Activated naive CD4-positive, alpha-beta T cell treated with anti-CD3 and anti-CD28 coated beads, Interleukin-2, amount 50 U/mL, for 72 hours (primary cell): ENCODE measurements around the gene IRF2BPL. TPM values are rescaled to one million over a fixed set of nuclear protein-coding genes. Genes with fewer than 3 reads are reported as not detected.

Experiments used
- ATAC-seq, 2 donors: fragments of 150-1000 bp; cut with Tn5 transposase; 2 replicates each; pipeline ENCODE4 v1.10.0; 2021; ENCODE audit warnings: mild to moderate bottlenecking in 2 of 2, moderate library complexity in 2 of 2
- DNase-seq, 2 donors: peaks; one replicate each; pipeline ENCODE4 v3.0.0; 2021 to 2022; ENCODE audit warnings: low spot score in 2 of 2
- H3K27ac Mint-ChIP-seq, 2 donors: one replicate each; pipeline ENCODE4 v1.8.0; 2022; ENCODE audit warnings: mild to moderate bottlenecking in 2 of 2, mixed read lengths in 2 of 2
- H3K36me3 Mint-ChIP-seq, 2 donors: one replicate each; pipeline ENCODE4 v1.8.0; 2022; ENCODE audit warnings: mixed read lengths in 2 of 2
- H3K9me3 Mint-ChIP-seq, 2 donors: one replicate each; pipeline ENCODE4 v1.8.0; 2022; ENCODE audit warnings: mixed read lengths in 2 of 2
- total RNA-seq, 2 donors: library from RNA; stranded (reverse); gene quantifications; one replicate each; pipeline ENCODE4 v1.2.3, GENCODE V29; 2022

The IRF2BPL gene
- total RNA-seq, result 10 to 100 TPM; 26.6 to 85.4 TPM

DNA sequence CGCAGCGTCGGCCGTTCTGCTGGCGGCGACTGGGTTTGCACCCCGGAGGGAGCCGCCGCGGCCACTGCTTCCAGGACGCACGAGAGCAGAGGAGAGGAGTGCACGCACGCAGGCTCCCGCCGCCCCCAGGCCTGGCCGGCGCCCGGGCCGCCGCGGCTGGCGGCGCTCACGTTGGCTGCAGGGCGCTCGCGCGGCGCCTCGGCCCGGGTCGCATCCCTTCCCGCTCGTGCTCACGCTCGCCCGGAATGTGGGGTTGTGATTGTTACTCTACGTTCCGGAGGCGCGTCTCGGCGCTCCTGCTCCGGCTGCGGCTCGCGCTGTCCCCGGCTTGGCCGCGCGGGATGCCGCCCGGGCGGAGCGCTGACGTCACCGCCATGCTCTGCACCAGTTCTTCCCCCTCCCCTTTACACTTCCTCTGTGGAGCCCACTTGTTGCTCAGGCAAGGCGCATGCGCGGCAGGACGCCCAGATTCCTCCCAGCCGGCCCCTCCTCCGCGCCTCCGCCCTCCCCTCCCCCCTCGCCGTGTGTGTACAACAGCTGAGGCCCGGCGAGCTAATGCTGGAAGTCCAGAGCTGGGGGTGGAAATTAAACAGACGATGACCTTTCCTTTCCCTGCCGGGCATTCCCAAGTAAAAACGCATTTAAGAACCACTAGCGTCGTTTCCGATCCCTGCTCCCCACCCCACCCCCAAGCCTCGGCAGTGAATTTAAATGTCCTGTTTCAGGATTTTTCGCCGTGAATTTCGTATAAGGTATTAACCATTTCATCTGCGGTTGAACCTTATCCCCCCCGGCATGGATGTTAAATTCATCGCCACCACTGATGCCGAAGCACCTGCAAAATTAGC lies at the start of gene IRF2BPL:
TSS of gene IRF2BPL (minus strand) at position 325 of the 848 bp plus-strand sequence. CDS start 916 bp downstream, outside the sequence.
- Mint-ChIP-seq H3K9me3 (no peaks in the 10 kb centered on the region), H3K36me3 (peaks cover 10 to 49% of the 10 kb centered on the region in 2 donors), H3K27ac (peak within 1 kb of the TSS; percentile 88 to 89)
- DNase-seq (peak; percentile 90 to 96), ATAC-seq (peak; percentile 73 to 80)

DNA sequence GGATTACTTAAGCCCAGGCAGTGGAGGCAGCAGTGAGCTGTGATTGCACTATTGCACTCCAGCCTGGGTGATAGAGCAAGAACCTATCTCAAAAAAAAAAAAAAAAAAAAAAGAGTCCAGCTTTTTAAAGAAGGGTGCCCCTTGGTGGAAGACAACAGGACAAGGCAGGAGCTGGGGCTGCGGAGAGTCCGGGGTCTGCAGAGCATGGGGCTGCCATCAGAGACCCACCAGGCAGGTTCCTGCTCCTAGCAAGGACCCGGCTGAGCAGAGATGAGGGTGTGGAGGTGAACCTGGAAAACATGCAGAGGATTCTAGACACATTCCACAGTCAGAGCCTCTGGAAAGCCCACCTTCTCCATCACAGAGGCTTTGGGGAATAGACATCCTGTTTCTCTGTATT lies 48.5 kb upstream of the IRF2BPL start:
- H3K9me3 Mint-ChIP-seq, result peaks cover 7 to 8% of the 10 kb centered on the region in 2 donors
- no peak overlapping the region for H3K27ac Mint-ChIP-seq
- DNase-seq (no peak), ATAC-seq (no peak)
- peaks cover 0 to 9% of the 10 kb centered on the region in 2 donors for H3K36me3 Mint-ChIP-seq

DNA sequence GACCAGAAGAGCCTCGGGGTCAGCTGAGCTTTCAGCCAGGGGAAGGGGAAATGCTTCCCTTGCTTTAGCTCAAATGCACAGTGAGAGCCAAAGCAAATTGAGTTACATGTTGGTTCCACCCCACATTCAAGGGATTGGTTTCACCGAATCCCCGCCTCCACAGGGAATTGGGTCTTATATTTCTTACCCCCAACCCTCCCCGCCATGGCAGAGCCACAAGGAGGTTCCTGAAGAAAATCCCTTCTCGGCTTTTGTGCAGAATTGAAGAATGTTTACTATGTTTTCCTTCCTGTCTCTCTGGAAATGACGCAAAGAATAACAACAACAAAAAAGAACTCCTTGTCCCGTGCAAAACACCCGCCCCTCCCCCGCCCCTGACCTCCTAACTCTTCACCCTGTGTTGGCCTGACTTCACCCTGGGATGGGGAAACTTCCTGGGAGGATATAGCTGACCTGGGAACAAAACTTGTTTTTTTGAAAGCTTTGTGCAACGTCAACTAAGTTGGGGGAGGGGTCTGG lies 47.7 kb upstream of the IRF2BPL start:
- ATAC-seq (no peak), DNase-seq (no peak)
- Mint-ChIP-seq H3K9me3 (peaks cover 7 to 8% of the 10 kb centered on the region in 2 donors), H3K36me3 (peaks cover 0 to 9% of the 10 kb centered on the region in 2 donors), H3K27ac (no peak overlapping the region)

DNA sequence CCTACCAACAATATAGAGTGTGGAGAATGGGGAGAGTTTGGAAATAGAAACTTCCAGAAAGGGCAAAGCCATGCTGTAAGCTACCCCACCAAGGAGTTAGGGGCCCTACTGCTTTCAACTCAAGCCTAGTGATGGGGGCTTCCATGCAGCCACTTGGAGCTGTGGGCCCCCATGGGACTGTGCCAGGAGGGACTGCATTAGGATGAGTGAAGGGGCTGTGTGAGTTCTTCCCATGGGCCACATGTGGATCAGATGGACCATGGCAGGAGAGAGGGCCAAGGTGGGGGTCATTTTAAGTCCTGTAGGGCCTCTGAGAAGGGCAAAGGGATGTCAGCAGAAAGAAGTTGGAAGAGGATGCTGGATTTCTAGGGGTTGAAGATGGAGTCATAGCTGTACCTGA lies 46.5 kb upstream of the IRF2BPL start:
- DNase-seq (no peak), ATAC-seq (no peak)
- peak overlapping the region in 1 of 2 donors; percentile 10 for H3K27ac Mint-ChIP-seq
- H3K9me3 Mint-ChIP-seq, result peaks cover 4 to 5% of the 10 kb centered on the region in 2 donors
- H3K36me3 Mint-ChIP-seq, result peaks cover 0 to 4% of the 10 kb centered on the region in 2 donors

DNA sequence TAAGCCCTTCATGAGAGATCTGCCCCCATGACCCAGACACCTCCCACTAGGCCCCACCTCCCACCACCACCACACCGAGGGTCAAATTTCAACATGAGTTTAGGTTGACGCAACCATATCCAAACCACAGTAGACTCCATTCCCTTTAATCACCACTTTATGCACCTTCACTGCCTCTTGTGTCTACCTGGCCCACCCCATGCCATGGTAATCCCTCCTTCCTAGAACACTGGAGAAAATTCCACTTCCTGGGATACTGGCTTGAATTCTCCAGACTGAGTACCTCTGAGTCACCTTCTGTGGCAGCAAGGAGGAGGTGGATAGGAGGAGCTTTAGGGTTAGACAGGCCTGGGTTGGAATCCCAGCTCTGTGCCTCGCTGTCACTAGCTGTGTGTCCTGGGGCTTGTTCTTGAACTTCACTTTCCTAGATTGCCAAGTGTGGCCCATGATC lies 43.5 kb upstream of the IRF2BPL start:
- no peak for ATAC-seq
- Mint-ChIP-seq H3K27ac (no peak overlapping the region), H3K36me3 (no peaks in the 10 kb centered on the region), H3K9me3 (no peaks in the 10 kb centered on the region)
- DNase-seq, result no peak

DNA sequence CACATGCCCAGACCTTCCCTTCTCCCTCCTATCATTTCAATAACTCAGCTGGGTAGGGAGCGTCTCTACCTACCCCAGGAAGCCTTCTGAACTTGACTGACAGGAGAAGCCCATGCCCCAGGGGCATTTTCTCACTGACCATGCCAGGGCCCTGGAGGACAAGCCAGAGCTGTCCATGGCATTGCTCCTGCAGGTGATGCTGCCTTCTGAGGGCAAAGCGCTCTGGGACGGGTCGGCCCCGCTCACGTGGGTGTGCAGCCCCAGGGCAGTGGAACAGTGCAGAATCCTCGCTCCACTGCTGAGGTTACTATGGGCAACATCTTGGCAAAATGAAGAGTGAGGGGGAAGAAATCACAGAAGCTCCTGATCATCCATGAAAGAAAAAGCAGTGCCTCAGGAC lies 41.0 kb upstream of the IRF2BPL start:
- ATAC-seq (no peak), DNase-seq (no peak)
- H3K27ac Mint-ChIP-seq, result no peak overlapping the region
- no peaks in the 10 kb centered on the region for H3K36me3 Mint-ChIP-seq
- H3K9me3 Mint-ChIP-seq, result no peaks in the 10 kb centered on the region

DNA sequence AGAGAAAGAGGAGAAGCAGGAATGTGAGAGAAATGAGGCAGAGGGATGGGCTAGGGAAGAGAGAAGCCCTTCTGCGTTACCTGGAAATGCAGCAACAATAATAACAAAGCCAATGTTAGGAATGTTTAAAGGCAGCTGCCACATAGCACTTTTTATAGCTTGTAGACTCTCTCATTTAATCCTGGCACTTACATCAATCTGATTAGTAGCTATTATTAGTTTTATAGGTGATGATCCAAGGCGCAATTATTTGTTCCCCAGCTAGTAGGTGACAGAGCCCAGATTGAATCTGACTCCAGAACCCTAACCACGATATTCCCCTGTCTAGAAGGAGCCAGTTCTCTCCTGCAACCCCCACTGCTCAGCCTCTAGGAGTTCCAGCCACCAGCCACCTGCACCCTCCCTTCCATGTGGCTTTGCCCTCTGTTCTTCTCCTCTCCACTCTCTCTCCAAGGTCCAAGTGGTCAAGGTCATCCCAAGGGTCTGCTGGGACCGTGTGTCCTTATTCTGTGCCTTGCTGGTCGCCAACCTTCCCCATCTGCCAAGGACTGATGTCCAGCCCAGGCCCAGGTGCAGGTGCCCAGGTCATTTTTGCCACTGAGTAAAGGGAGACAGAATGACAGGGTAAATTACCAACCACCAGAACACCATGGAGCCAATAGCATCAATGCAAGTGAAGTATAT lies 40.2 kb upstream of the IRF2BPL start:
- DNase-seq, result no peak
- H3K9me3 Mint-ChIP-seq, result no peaks in the 10 kb centered on the region

DNA sequence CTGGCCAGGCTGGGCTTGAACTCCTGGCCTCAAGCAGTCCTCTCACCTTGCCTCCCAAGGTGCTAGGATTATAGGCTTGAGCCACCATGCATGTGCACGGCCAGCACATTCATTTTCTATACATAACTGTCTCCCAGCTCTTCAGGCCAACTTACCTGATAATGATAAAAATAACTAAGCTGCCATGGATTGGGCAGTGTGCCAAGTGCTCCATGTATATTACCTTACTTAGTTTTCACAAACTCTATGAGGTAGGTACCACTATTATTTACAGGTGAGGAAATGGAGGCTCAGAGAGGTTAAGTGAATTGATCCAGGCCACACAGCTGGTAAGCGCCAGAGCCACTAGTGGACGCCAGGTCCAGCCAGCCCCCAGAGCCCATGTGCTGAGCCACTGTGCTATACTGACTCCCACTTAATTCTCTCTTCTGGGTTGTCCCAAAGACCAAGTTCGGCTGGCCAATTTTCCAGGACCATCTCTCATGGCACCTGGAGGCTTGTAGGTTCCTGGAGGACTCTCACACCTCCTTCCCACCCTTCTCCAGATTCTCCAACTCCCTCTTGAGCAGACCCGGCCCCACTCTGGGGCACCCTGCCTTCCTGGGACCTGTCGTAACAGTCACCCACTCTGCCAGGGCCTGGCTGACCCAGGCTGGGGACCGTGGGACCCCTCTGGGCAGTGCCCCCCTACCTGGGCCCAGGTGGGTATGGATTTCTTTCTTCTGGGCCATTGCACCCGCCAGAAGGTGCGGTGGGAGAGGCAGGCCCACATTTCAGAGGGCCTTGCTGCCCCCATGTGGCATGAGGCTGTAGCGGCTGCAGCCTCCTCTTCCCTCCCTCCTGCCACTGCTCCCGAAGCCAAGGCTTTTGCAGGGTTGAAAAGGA lies 39.4 kb upstream of the IRF2BPL start:
- no peaks in the 10 kb centered on the region for H3K9me3 Mint-ChIP-seq
- no peaks in the 10 kb centered on the region for H3K36me3 Mint-ChIP-seq
- peak; percentile 76 to 77 for ATAC-seq
- H3K27ac Mint-ChIP-seq, result no peak overlapping the region
- peak in 1 of 2 donors; percentile 67 for DNase-seq

More for the DNA sequence above, 40.2 kb upstream of the IRF2BPL start:
- Mint-ChIP-seq H3K36me3 (no peaks in the 10 kb centered on the region), H3K27ac (no peak overlapping the region)
- ATAC-seq, result no peak

DNA sequence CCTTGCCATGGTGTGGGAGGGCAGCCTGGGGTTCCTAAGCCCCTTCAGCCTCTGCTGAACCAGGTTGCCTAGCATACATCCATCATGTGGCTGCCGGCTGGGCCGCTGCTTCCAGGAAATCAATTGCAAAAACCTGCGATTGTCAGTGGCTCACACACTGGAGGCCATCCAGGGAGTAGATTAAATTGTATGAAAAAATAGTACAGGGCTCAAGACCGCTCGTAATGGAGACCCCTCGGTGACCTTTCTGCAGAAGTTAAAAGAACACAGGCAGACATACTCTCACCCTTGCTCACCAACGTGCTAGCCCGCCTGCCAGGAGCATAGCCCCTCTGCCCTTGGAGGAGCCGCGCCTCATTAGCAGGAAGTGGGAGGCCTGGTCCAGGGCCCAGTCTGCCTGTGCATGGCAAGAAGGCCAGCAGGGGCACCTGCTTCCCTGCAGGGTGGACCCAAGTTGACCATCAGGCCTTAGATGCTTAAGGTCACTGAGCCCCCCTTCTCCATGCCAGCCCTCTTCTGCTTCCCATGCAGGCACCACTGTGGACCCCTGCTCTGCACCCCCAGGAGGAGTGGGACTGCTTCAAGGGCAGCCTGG lies 38.2 kb upstream of the IRF2BPL start:
- DNase-seq (no peak), ATAC-seq (no peak)
- no peaks in the 10 kb centered on the region for H3K36me3 Mint-ChIP-seq
- no peak overlapping the region for H3K27ac Mint-ChIP-seq
- no peaks in the 10 kb centered on the region for H3K9me3 Mint-ChIP-seq

DNA sequence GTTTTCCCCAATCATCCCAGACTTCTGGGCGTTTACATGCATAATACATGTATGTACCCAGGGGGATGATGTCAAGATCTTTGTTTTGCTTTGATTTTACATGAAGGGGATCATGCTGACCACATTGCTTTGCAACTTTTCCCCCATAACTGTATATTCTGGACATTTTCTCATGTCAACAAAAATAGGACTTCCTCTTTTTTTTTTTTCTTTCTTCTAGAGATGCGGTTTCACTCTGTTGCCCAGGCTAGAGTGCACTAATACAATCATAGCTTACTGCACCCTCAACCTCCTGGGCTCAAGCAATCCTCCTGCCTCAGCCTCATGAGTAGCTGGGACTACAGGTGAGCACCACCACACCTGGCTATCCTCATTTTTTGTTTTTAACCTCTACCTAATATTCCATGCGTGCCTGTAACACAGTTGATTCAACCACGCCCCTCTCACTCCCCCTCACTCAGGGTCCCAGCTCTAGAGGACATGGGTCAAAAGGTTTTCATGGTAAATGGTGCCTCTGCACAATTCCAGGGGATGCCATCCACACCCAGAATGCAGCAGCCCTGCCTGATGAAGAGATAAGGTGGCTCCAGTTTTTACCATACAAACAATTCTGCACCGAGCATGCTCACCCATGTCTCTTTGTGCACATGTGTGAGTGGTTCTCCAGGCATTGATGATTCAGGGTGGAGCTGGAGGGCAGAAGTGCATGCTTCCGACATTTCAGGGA lies 37.5 kb upstream of the IRF2BPL start:
- no peak for ATAC-seq

DNA sequence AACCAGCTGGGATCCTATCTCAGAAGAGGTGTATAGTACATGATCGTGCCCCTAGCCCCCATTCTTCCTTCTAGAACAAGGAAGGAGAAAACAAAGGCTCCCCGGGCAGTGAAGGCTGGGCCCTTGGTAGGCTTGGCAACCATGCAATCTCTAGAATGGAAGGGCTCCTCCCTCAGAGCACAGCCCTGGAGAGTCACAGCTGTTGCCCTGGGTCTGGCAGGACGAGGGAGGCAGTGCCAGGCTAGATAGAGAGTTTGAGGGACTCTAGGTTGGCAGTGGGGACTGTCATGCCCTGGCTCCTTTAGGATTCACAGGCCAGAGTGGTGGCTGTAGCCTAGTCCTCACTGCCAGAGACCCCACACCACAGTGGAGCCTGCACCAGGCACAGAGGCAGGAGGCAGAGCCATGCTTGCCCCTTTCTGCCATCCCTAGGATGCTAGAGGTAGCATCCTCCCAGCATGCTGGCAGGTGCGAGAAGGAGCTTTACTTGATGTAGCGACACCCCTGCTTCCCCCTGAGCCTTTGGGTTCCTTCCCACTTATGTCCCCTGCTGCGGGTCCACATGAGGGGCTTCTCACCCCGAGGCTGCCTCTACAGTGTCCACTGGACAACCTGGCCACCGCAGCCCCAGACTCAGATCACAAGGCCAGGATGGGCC lies 36.1 kb upstream of the IRF2BPL start:
- H3K27ac Mint-ChIP-seq, result peak overlapping the region in 1 of 2 donors; percentile 53
- DNase-seq (no peak), ATAC-seq (no peak)
- H3K36me3 Mint-ChIP-seq, result no peaks in the 10 kb centered on the region
- no peaks in the 10 kb centered on the region for H3K9me3 Mint-ChIP-seq

More for the DNA sequence above, 37.5 kb upstream of the IRF2BPL start:
- DNase-seq, result no peak
- Mint-ChIP-seq H3K9me3 (no peaks in the 10 kb centered on the region), H3K36me3 (no peaks in the 10 kb centered on the region), H3K27ac (no peak overlapping the region)

DNA sequence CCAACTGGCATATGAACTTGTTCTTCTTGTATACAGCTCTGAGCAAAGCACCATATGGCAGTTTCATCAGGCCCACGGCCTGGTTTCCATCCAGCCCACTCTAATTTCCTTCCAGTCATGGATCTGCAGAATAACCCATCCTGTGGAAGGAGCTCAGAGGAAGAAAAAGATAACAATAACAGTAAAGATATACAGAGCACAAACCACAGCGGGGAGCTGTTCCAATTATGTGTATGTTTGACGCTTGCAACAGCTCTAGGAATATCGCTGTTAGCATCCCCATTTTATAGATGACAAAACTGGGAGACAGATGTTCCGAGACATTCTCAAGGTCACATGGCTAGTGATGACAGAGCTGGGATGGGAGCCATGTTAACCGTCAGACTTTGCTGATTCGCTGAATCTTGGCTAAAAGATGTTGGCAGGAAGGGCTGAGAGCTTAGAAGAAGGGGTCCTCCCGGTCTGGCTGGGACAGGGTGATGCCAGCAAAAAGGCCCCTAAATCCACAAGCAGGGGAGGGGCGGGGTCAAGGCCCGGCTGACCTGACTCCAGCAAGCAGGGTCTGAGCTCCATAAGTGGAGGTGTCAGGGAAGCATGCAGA lies 35.2 kb upstream of the IRF2BPL start:
- ATAC-seq (no peak), DNase-seq (no peak)
- no peaks in the 10 kb centered on the region for H3K9me3 Mint-ChIP-seq

DNA sequence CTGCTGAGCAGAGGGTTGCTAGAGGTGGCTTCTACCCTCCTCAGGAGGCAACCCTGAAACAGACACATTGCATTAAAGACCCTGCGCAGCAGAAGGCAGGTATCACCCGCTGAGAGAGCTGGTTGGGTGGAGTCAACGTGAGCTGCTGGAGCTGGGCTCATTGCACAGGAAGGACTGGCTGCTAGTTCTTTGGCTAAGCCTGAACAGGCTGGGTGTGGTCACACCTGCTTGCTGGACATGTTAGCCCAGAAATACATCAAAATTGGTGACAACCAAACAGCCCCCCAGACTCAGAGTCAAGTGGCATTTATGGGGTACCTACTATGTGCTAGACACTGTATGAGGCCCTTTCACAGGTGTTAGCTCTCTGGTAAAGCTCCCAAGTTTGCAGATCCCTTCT lies 33.8 kb upstream of the IRF2BPL start:
- no peak for ATAC-seq
- Mint-ChIP-seq H3K36me3 (no peaks in the 10 kb centered on the region), H3K9me3 (no peaks in the 10 kb centered on the region), H3K27ac (no peak overlapping the region)
- DNase-seq, result no peak

More for the DNA sequence above, 35.2 kb upstream of the IRF2BPL start:
- H3K36me3 Mint-ChIP-seq, result no peaks in the 10 kb centered on the region
- H3K27ac Mint-ChIP-seq, result no peak overlapping the region

DNA sequence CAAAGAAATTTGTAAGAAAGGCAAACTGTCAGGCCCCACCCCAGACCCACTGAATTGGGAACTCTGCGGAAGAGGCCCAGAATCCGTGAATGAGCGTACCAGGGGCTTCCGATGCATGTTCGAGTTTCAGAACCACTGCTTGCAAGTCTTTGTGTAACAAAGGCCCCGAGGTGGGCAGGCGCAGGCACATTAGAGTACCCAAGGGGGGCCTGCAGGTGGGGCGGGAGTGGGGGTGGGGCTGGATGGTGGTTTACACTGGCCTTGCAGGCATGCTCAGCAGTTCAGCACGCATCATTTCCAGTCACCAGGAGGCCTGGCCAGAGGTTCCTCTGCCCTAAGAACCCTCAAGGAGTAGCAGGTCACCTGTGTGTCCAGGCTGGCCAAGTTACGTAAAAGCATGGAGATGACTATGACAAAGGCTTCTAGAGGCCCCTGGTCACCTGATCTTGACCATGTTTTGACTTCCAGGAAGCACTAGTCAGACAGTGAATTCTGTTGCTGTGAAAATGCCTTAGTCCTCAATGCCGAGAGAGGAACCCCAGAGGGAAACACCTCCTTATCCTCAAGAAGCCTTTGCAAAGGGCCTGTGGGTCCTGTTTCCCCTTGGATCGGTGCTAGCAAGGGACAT lies 33.2 kb upstream of the IRF2BPL start:
- Mint-ChIP-seq H3K9me3 (no peaks in the 10 kb centered on the region), H3K36me3 (no peaks in the 10 kb centered on the region), H3K27ac (no peak overlapping the region)
- DNase-seq (no peak), ATAC-seq (no peak)
